GM23338 (cell line): ENCODE results near the gene CHIC2. TPM values are rescaled to one million over a fixed set of nuclear protein-coding genes. Genes with fewer than 3 reads are reported as not detected.

Source experiments
- ATAC-seq: fragments of 200-7000 bp; cut with Tn5 transposase; 3 replicates; pipeline ENCODE4 v1.9.1; 2020
- DNase-seq: peaks from one replicate; pipeline ENCODE4 v3.0.0-alpha.2; 2015; ENCODE audit warnings: low spot score
- H2AFZ ChIP-seq: fragments of 200-600 bp; sonication (generic); 2 replicates; pipeline ENCODE4 v1.8.0; 2016; ENCODE audit warnings: antibody characterized with exemption, mild to moderate bottlenecking, moderate library complexity
- H3F3A ChIP-seq: fragments of 200-600 bp; sonication (generic); replicated peaks from 2 replicates; pipeline ENCODE4 v1.8.0; 2017; ENCODE audit warnings: antibody characterized with exemption, mixed run types, low read depth
- H3K27ac ChIP-seq: fragments of 200-600 bp; sonication (generic); 2 replicates; pipeline ENCODE4 v1.6.1; 2016; ENCODE audit warnings: low read depth
- H3K27me3 ChIP-seq: fragments of 200-600 bp; sonication (generic); 2 replicates; pipeline ENCODE4 v1.8.0; 2016; ENCODE audit warnings: mild to moderate bottlenecking, mixed run types, moderate library complexity; ENCODE audit not compliant: insufficient read depth
- H3K36me3 ChIP-seq: fragments of 200-600 bp; sonication (generic); 2 replicates; pipeline ENCODE4 v1.8.0; 2016; ENCODE audit warnings: mild to moderate bottlenecking; ENCODE audit not compliant: insufficient read depth
- H3K4me1 ChIP-seq: fragments of 200-600 bp; sonication (generic); 2 replicates; pipeline ENCODE4 v1.8.0; 2016; ENCODE audit warnings: mild to moderate bottlenecking, moderate library complexity; ENCODE audit not compliant: insufficient read depth
- H3K4me2 ChIP-seq: fragments of 200-600 bp; sonication (generic); 2 replicates; pipeline ENCODE4 v1.7.1; 2017; ENCODE audit warnings: mixed run types
- H3K4me3 ChIP-seq: fragments of 200-600 bp; sonication (generic); 2 replicates; pipeline ENCODE4 v1.6.1; 2016; ENCODE audit warnings: mixed run types
- H3K79me2 ChIP-seq: fragments of 200-600 bp; sonication (generic); replicated peaks from 2 replicates; pipeline ENCODE4 v1.8.0; 2017; ENCODE audit warnings: mild to moderate bottlenecking; ENCODE audit not compliant: insufficient read depth
- H3K9me2 ChIP-seq: fragments of 200-600 bp; sonication (generic); 2 replicates; pipeline ENCODE4 v1.8.0; 2017; ENCODE audit not compliant: insufficient read depth
- H4K20me1 ChIP-seq: fragments of 200-600 bp; sonication (generic); replicated peaks from 2 replicates; pipeline ENCODE4 v1.8.0; 2017; ENCODE audit warnings: mild to moderate bottlenecking; ENCODE audit not compliant: insufficient read depth
- H3K27ac Mint-ChIP-seq: 2 replicates; pipeline ENCODE4 v1.8.0; 2020; ENCODE audit warnings: inconsistent platforms, mild to moderate bottlenecking, moderate library complexity, mixed read lengths
- H3K27me3 Mint-ChIP-seq: 3 replicates; pipeline ENCODE4 v1.8.0; 2022; ENCODE audit warnings: low read depth, mild to moderate bottlenecking, moderate library complexity, mixed read lengths, inconsistent platforms; ENCODE audit not compliant: insufficient read depth, poor library complexity
- H3K36me3 Mint-ChIP-seq: 3 replicates; pipeline ENCODE4 v1.8.0; 2021; ENCODE audit warnings: low read depth, mild to moderate bottlenecking, inconsistent platforms, moderate library complexity, mixed read lengths
- H3K4me1 Mint-ChIP-seq: 3 replicates; pipeline ENCODE4 v1.8.0; 2020; ENCODE audit warnings: mild to moderate bottlenecking, inconsistent platforms, mixed read lengths
- H3K4me3 Mint-ChIP-seq: 3 replicates; pipeline ENCODE4 v1.8.0; 2021; ENCODE audit warnings: moderate library complexity, mild to moderate bottlenecking, inconsistent platforms, mixed read lengths
- H3K9me3 Mint-ChIP-seq: 3 replicates; pipeline ENCODE4 v1.8.0; 2020; ENCODE audit warnings: moderate library complexity, mild to moderate bottlenecking, inconsistent platforms, mixed read lengths
- ETS1 ChIP-seq: IDR thresholded peaks from 2 replicates; pipeline ENCODE4 v1.6.1; 2016; ENCODE audit warnings: antibody characterized with exemption
- EZH2 ChIP-seq: fragments of 200-600 bp; sonication (generic); IDR thresholded peaks from one replicate; pipeline ENCODE4 v1.8.0; 2017; ENCODE audit warnings: antibody characterized with exemption, mild to moderate bottlenecking, low read depth; ENCODE audit not compliant: unreplicated experiment
- JUNB ChIP-seq: IDR thresholded peaks from one replicate; pipeline ENCODE4 v1.6.1; 2016; ENCODE audit warnings: antibody characterized with exemption; ENCODE audit not compliant: unreplicated experiment
- POLR2AphosphoS5 ChIP-seq: IDR thresholded peaks from 2 replicates; pipeline ENCODE4 v1.6.1; 2016; ENCODE audit warnings: antibody characterized with exemption, low read depth
- ZNF114 ChIP-seq: fragments of 250-450 bp; sonication (Bioruptor Pico); IDR thresholded peaks from 2 replicates; pipeline ENCODE4 v1.5.0; 2020; ENCODE audit warnings: mild to moderate bottlenecking, moderate library complexity
- ZNF462 ChIP-seq: fragments of 250-450 bp; sonication (Bioruptor Pico); IDR thresholded peaks from 2 replicates; pipeline ENCODE4 v1.5.0; 2020; ENCODE audit warnings: mild to moderate bottlenecking, moderate library complexity
- polyA plus RNA-seq: library from polyadenylated mRNA; unstranded; fragments of >200 nt; fragmentation: Nextera tagmentation; extraction: Ambion mirVana; gene quantifications from 2 replicates; pipeline ENCODE4 v1.2.1, GENCODE V29; 2016
- total RNA-seq: library from RNA; depleted of rRNA; stranded (reverse); fragments of >200 nt; shearing (Covaris generic); gene quantifications from 2 replicates; pipeline ENCODE4 v1.2.3, GENCODE V29; 2014

The CHIC2 gene
- total and polyA plus RNA-seq, 2 experiments from 2014 or later: 17.2 to 18.3 TPM

GRCh38 chr4:53992785-53993184 lies 71.6 kb downstream of the CHIC2 start:
- Mint-ChIP-seq H3K27me3 (no peaks in the 10 kb centered on the region), H3K9me3 (no peaks in the 10 kb centered on the region), H3K36me3 (no peaks in the 10 kb centered on the region), H3K4me1 (peaks cover 7% of the 10 kb centered on the region), H3K27ac (no peak overlapping the region), H3K4me3 (no peak overlapping the region)
- H3F3A ChIP-seq: no peaks in the 10 kb centered on the region
- H3K27me3 ChIP-seq: no peaks in the 10 kb centered on the region
- no peaks in the 10 kb centered on the region for H4K20me1 ChIP-seq
- H3K79me2 ChIP-seq: no peaks in the 10 kb centered on the region
- no peak overlapping the region for H3K27ac ChIP-seq
- H3K4me3 ChIP-seq: no peak overlapping the region
- H2AFZ ChIP-seq: no peak overlapping the region
- DNase-seq: no peak
- H3K4me1 ChIP-seq: peaks cover 15% of the 10 kb centered on the region
- ATAC-seq: no peak
- no peaks in the 10 kb centered on the region for H3K36me3 ChIP-seq
- no peaks in the 10 kb centered on the region for H3K9me2 ChIP-seq
- no peak overlapping the region for H3K4me2 ChIP-seq
- TF ChIP-seq ETS1 (no peak), POLR2AphosphoS5 (no peak), ZNF462 (CRISPR knock-in tag) (no peak), JUNB (no peak), ZNF114 (no peak), EZH2 (no peak)
